ELF-1 (cell line): ENCODE data around the gene TTC23.
"Not testable (repeated sequence)": the region's sequence is repeated elsewhere in the genome, so short reads cannot be mapped to it uniquely, and the experiment has no call there.

Source experiments
- DNase-seq: peaks from one replicate; pipeline ENCODE4 v3.0.0-alpha.2; 2016; ENCODE audit warnings: low read depth, low spot score

Gene TTC23

GRCh38 chr15:99250001-99250400 lies 620 bp upstream of the TTC23 start:
- no peak for DNase-seq

- peak; percentile 11 for DNase-seq
Observed at GRCh38 chr15:99248000-99248715, 1.2 kb downstream of the TTC23 start.

- no peak for DNase-seq
Observed at GRCh38 chr15:99247062-99247461, 2.3 kb downstream of the TTC23 start.

DNA sequence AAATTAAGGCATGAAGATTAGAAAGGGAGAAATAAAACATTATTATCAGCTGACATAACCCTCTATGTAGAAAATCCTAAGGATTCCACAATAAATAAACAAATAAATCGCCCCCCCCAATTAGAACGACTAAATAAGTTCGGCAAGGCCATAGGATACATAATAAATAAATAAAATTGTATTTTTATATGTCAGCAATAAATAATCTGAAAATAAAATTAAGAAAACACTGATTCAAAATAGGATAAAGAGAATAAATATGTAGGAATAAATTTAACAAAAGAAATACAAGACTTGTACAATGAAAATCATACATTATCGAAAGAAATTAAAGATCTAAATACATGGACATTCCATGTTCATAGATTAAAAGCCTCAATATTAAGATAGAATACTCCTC lies 5.1 kb downstream of the TTC23 start:
- DNase-seq: no peak

GRCh38 chr15:99241752-99242151 lies 7.6 kb downstream of the TTC23 start:
- DNase-seq: no peak

- DNase-seq: no peak
Observed at GRCh38 chr15:99239545-99240198, 9.7 kb downstream of the TTC23 start.

DNA sequence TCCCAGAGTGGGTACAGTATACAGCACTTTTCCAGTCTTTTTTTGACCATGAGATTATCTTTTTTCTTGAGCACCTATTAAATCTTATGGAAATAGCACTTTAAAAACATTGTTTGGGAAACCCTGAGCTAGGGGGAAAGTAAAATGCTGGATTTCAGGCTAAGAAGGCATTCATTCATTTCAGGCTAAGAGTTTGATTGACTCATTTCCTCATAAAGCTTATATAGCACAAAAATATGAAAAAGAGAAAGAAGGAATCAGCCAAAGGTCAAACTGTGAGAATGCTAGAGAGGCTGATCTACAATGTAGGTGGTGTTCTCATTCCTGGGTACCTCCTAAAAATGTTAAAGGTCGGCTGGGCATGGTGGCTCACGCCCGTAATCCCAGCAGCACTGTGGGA lies 10.5 kb downstream of the TTC23 start:
- no peak for DNase-seq

DNA sequence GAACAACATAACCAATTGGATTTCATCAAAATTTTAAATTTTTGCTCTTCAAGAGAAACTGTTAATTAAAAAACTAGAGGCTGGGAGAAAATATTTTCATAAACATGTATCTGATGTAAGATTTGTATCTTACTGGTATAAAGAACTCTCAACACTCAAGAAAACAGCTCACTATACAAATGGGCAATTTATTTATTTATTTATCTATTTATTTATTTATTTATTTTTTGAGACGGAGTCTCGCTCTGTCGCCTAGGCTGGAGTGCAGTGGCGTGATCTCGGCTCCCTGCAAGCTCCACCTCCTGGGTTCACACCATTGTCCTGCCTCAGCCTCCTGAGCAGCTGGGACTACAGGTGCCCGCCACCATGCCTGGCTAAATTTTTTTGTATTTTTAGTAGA lies 15.2 kb downstream of the TTC23 start:
- DNase-seq: not testable (repeated sequence)

DNA sequence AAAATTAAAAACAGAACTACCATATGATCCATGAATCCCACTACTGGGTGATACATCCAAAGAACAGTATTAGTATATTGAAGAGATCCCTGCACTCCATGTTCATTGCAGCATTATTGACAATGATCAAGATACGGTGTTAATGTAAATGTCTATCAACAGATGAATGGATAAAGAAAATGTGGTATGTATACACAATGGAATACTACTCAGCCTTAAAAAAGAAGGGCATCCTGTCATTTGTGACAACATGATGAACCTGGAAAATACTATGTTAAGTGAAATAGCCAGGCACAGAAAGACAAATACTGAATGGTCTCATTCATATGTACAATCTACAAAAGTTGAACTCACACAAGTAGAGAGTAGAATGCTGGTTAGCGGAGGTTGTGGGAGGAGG lies 16.6 kb downstream of the TTC23 start:
- no peak for DNase-seq

GRCh38 chr15:99230867-99231266 lies 18.5 kb downstream of the TTC23 start:
- DNase-seq: no peak

DNA sequence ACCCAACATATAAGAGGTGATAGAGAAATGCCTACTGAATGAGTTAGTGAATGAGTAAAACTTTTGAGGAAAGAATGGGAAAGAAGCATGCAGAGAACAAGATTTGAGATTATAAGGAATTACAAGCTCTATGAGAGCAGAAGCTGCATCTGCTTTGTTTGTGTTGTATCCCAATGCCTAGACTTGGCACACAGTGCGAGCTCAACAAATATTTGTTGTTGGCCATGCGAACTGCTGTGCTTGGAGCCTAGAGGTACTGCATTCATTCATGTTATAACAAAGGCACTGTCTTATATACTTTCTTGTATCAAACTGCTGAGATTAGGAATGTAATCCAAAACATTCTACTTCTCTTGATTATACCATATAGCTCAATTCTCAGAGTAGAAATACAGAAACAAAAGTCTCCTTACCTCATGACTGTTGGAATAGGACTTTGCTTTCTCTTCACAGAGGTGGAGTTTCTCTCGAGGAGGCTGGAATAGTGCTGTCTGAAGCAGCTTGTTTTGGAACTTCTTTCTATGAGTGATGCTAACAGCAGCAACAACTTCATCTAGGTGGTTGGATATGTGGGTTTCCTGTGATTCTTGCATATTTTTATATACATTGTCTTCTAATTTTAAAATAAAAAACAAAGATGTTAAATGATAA lies 21.1 kb downstream of the TTC23 start:
- DNase-seq: no peak

- no peak for DNase-seq
Observed at GRCh38 chr15:99226802-99227201, 22.6 kb downstream of the TTC23 start.

GRCh38 chr15:99224372-99225214 lies 24.8 kb downstream of the TTC23 start:
- no peak for DNase-seq

GRCh38 chr15:99213187-99213811 lies 36.1 kb downstream of the TTC23 start:
- DNase-seq: peak; percentile 33

GRCh38 chr15:99212406-99212805 lies 37.0 kb downstream of the TTC23 start:
- peak; percentile 31 for DNase-seq

DNA sequence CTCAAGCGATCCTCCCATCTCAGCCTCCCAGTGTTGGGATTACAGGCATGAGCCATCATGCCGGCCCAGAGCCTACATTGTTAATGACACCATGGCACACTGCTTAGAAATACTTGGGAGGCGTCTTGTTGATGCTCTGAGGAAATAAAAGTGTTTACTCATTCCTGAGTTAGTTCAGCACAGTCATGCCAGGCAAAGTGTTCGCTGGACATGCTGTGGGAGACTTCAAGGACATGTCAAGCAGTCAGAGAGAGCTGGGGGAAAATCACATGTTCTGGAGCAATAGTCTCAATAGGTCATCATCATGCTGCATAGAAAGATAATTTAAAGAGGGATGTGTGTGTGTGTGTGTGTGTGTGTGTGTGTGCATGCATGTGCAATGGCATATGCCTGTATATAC lies 37.5 kb downstream of the TTC23 start:
- DNase-seq: no peak

DNA sequence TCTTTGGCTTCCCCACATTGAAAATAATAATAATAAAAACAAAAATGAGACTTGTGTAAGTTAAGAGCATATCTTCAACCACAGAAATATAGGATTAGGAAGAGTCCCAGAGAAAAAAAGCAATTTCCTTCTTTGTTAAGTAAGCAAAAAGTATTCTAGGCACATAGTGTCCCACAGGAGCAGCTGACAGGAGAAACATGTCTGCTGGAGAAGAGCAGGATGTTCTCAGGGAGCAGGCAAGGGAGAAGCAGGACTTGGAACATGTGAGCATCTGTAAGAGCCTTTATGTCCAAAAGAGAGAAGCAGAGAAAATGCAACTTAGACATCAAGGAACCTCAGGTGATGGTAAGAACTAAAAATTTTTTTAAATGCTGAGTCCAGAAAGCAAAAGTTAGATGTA lies 39.0 kb downstream of the TTC23 start:
- no peak for DNase-seq

DNA sequence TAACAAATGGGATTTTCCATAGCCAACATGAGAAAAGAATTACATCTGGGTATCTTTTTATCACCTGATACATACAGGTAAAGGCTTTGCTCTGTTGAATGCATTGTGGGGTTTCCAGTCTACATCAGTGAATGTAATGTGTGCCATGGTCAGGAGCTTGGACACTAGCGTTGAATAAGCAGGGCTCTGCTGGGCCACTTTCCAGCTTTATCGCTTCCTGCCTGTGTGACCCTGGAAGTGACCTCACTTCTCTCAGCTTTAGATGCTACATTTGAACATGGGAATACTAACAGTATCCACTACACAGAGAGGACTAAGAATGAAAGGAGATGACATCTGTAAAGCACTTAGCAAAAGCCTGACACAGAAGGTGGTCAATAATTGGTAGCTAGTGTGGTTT lies 40.1 kb downstream of the TTC23 start:
- no peak for DNase-seq

GRCh38 chr15:99207672-99208071 lies 41.7 kb downstream of the TTC23 start:
- no peak for DNase-seq

DNA sequence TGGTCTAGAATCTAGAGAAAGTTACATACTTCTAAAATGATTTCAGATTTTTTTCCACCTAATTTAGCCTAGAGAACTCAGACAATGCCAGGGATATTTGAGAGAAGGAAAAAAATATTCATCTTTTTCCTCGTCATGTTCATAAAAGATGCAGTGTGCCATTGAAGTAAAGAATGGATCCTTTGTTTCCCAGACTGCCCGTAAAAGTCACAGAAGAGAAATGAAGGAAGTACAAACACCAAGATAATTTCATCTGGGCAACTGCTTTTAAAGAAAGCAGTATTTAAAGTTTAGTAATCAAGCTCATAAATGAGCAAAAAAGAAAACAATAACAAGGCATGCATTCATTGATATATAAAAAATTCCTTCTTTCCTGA lies 47.2 kb downstream of the TTC23 start:
- DNase-seq: no peak

- no peak for DNase-seq
Observed at GRCh38 chr15:99201408-99202175, 47.8 kb downstream of the TTC23 start.
